A549 (cell line): Measurements from ENCODE around the gene RRBP1.

Experiments
- JUNB ChIP-seq: fragments of >200 bp; sonication (Bioruptor Twin); formaldehyde crosslinking; IDR thresholded peaks from 2 replicates; pipeline ENCODE4 v1.6.1; 2016
- NFE2L2 ChIP-seq: fragments of 150-350 bp; conservative IDR thresholded peaks from 2 replicates; pipeline ENCODE4 v1.6.1; 2014; ENCODE audit warnings: low read length
- POLR2A ChIP-seq: IDR thresholded peaks from 2 replicates; pipeline ENCODE4 v1.6.1; 2012; ENCODE audit warnings: mild to moderate bottlenecking, low read length
- TF ChIP-seq, protein P1 (sequence below): fragments of 200-600 bp; sonication (generic); IDR thresholded peaks from 2 replicates; pipeline ENCODE4 v1.6.1; 2016; ENCODE audit warnings: antibody characterized with exemption, mild to moderate bottlenecking, moderate library complexity
- TF ChIP-seq, protein P2 (sequence below): fragments of >200 bp; sonication (Bioruptor Twin); formaldehyde crosslinking; IDR thresholded peaks from 3 replicates; pipeline ENCODE4 v1.5.1; 2016

DNA sequence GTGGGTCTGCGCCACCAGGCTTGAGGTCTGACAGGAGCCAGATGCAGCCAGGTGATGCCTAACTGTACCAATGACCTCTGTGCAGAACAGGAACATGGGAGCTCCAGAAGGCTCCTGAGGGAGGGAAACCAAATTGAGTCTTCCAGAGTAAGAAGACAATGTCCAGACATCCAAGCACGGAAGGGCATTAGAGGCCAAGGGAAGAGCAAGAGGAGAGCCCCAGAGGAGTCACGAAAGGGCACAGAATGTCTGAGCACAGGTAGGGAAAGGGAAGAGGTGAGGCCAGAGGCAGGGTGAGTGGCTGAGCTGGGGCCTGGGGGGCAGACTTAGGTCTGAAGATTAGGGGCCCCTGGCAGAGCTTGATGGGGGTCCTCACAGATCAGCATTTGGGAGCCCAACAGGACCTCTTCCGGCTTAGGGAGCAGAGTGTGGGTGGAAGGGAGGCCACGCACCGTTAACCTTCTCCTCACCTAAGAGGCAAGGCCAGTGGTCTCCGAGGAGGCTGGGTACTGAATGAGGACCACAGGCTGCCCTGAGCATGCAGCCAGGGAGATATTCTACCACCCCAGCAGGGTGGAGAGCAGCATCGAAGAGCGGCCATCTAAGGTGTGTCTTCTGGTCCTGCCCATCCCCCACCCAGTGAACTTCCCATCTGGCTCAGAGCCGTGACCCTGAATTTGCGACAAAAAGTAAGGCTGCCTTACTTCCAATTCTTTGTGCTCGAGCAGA, 41.7 kb downstream of the RRBP1 start:
- TF ChIP-seq JUNB (no peak), POLR2A (no peak), NFE2L2 (no peak)
- TF ChIP-seq, protein P1, sequence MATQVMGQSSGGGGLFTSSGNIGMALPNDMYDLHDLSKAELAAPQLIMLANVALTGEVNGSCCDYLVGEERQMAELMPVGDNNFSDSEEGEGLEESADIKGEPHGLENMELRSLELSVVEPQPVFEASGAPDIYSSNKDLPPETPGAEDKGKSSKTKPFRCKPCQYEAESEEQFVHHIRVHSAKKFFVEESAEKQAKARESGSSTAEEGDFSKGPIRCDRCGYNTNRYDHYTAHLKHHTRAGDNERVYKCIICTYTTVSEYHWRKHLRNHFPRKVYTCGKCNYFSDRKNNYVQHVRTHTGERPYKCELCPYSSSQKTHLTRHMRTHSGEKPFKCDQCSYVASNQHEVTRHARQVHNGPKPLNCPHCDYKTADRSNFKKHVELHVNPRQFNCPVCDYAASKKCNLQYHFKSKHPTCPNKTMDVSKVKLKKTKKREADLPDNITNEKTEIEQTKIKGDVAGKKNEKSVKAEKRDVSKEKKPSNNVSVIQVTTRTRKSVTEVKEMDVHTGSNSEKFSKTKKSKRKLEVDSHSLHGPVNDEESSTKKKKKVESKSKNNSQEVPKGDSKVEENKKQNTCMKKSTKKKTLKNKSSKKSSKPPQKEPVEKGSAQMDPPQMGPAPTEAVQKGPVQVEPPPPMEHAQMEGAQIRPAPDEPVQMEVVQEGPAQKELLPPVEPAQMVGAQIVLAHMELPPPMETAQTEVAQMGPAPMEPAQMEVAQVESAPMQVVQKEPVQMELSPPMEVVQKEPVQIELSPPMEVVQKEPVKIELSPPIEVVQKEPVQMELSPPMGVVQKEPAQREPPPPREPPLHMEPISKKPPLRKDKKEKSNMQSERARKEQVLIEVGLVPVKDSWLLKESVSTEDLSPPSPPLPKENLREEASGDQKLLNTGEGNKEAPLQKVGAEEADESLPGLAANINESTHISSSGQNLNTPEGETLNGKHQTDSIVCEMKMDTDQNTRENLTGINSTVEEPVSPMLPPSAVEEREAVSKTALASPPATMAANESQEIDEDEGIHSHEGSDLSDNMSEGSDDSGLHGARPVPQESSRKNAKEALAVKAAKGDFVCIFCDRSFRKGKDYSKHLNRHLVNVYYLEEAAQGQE, result no peak
- TF ChIP-seq, protein P2, sequence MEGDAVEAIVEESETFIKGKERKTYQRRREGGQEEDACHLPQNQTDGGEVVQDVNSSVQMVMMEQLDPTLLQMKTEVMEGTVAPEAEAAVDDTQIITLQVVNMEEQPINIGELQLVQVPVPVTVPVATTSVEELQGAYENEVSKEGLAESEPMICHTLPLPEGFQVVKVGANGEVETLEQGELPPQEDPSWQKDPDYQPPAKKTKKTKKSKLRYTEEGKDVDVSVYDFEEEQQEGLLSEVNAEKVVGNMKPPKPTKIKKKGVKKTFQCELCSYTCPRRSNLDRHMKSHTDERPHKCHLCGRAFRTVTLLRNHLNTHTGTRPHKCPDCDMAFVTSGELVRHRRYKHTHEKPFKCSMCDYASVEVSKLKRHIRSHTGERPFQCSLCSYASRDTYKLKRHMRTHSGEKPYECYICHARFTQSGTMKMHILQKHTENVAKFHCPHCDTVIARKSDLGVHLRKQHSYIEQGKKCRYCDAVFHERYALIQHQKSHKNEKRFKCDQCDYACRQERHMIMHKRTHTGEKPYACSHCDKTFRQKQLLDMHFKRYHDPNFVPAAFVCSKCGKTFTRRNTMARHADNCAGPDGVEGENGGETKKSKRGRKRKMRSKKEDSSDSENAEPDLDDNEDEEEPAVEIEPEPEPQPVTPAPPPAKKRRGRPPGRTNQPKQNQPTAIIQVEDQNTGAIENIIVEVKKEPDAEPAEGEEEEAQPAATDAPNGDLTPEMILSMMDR, result no peak
